Anterior cingulate cortex (tissue), 58 donors: Measurements from ENCODE around the gene SCYL3.
"Not testable (repeated sequence)": the region's sequence is repeated elsewhere in the genome, so short reads cannot be mapped to it uniquely, and the experiment has no call there.

Experiments used
- DNase-seq, 58 donors: peaks; one replicate each; lab custom pipeline; 2025; lab: John Stamatoyannopoulos, UW

Gene SCYL3

DNA sequence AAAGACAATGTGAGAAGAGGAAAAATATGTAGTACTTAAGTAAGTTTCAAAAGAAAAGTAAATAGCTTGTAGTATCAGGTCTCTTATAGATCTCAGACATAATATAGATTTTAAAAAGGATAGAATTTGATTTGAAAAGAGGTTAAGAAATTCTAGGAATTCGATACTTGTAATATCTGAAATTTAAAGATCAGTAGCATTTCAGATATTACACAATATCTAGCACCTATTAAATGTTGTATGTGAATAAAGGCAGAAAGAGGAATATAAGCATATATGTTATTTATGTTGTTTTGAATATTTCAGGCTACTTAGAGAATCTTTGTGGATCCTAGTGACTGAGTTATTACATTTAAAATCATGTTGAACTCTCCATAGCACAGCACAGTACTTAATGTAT is 64.0 kb downstream of the SCYL3 start:
- DNase-seq, result no peak

DNA sequence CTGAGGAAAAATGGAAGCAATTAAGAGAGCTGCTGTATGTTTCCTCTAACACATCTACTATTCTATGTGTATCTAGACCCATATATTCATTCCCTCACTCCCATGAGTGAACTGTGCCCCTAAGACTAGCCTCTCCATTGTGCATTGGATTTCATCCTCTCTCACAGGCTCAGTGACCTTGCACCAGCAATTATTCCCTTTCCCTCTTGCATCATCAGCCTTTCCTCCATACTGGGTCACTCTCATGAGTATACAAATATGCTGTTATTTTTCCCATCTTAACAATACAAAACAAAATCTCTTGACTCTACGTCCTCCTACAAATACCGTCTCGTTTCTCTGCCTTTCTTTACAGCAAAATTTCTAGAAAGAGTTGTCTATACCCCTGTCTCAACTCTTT is 69.5 kb downstream of the SCYL3 start:
- DNase-seq, result no peak

DNA sequence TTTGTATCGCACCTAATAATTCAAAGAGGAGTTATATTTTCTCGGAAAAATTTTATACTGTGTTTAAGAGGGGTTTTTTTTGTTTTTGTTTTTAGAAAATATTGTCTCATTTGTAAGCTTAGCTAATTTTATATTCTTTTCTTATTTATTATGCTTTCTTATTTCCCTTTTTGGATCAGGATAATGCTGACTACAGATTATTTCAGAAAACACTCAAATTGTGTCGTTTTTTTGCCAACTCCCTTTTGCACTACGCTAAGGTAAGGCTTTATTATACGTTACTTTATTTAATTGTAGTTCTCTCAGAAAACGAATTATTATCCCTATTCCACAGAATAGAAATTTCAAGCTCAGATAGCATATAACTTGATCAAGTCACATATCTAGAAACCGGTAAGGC is 72.2 kb downstream of the SCYL3 start:
- DNase-seq, result no peak

DNA sequence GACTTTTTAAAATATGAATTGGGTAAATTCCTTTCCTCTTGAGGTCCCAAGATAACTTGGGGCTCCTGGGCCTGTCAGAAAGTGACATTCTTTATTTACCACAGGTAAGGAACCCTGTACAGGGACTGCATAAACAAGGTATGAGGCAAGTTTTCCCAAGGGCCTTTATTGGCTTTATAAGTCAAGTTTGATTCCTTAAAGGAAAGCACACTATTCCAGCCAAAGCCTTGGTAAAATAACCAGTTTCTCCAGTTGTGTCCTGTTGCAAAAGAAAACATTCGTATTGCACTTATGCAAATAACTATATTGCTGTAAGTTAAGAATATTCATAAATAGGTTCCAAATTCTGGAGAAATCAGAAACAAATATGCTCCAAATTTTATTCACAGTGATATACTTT is 77.1 kb downstream of the SCYL3 start:
- DNase-seq, result no peak

DNA sequence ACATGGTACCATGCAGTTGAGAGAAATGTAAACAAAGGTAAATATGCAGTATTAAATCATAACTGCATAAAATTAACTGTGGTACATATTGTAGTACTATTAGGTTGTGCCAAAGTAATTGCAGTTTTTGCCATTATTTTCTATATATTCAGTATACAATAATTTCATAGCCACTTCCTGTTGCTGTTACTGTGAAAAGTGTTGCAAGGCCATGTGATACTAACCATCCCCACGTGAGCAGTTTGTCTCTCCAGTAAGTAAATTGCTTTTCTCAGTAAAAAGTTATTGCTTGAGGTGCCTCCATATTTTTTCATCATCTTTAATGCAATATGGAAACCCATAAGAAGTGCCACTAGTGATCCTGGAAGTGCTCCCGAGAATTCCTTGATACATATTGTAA is 79.4 kb downstream of the SCYL3 start:
- DNase-seq, result no peak

DNA sequence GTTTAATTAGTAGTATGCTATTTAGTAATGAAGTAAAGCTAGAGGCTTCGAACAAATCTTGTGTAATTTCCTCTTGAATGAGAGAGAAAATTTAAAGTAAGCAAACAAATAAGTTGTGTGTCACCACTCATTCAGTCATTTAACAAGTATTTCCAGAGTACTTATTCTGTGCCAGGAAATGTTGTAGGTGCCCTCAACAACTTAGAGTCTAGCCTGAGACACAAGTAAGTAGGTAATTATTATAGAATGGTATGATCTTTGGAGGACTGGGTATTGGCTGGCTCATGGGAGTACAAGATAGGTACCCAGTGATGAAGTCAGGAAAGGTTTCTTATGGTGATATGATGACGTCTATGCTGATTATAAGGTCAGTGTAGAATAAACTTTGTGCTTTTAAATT is 81.6 kb downstream of the SCYL3 start:
- no peak for DNase-seq

DNA sequence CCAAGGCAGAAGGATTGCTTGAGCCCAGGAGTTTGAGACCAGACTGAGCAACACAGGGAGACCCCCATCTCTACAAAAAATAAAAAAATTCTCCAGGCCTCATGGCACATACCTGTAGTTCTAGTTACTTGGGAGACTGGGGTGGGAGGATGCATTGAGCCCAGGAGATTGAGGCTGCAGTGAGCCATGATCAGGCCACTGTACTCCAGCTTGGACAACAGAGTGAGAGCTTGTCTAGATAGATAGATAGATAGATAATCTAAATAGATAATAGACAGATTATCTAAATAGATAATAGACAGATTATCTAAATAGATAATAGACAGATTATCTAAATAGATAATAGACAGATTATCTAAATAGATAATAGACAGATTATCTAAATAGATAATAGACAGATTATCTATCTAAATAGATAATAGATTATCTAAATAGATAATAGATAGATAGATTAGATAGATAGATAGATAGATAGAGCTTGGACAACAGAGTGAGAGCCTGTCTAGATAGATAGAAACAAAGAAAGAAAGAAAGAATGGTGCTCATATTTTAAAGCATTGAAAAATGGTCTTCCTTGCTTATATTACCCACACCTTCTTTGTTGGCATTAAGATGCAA is 82.2 kb downstream of the SCYL3 start:
- not testable (repeated sequence) for DNase-seq

DNA sequence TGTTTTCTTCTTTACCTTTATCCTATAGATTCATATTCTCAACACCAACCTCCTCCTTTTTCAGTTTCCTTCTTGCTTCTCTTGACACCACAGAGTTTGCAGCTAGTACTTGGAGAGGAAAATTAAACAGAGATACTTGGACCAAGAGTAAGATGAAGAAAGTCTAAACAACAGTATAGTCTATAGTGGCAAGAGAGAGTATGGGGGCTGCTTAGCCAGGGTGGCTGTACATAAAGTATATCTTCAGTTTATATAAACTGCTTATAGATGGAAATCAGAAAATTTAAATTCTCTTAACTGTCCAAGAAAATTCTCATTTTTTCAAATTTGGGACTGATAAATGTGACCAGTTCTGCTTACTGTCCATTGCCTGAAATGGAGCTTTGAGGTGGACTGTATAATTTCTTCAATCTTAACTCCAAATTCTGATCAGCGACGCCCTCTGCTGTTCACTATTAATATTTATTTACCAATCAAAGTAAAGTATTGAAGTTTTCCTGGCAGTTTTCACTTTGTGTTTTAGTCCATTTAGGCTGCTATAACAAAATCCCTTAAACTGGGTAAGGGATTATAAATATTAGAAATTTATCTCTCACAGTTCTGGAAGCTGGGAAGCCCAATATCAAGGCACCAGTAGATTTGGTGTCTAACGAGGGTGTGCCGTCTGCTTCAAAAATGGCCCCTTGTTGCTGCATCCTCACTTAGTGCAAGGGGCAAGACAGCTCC is 84.2 kb downstream of the SCYL3 start:
- DNase-seq, result peak in 3 of 58 donors; percentile 3 to 20 (median 5)

DNA sequence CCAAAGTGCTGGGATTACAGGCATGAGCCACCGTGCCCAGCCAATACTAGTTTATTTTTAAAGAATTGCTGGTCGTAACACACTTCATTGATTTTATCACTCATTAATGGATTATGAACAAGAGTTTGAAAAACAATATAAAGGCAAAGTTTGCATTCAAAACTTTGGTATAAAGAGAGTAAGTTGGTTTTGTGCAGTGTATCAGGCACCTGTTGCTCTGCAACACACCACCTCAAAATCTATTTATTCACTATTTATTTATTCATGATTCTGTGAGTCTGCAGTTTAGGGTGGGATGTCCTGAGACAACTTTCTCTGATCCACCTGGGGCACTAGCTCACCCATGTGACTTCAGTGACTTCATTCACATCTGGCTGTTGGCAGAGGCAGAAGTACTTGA is 88.8 kb downstream of the SCYL3 start:
- no peak for DNase-seq

DNA sequence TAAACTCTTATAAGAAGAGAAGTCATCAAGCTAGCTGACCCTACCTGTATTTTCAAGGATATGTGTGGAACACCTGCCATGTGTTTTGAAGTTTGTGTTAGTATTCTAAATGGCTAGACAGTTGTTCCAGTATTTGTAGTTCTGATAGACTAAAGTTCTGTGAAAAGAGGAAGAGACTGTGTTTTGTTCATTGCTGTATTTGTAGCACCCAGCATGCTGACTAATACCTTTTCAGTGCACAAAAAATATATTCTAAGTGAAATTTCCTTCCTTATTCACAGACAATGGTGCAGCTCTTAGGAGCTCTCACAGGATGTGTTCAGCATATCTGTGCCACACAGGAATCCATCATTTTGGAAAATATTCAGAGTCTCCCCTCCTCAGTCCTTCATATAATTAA is 90.8 kb downstream of the SCYL3 start:
- no peak for DNase-seq
